H9 (cell line): ENCODE results near the gene INPP5E. TPM values are rescaled to one million over a fixed set of nuclear protein-coding genes. Genes with fewer than 3 reads are reported as not detected.

Experiments
- DNase-seq: peaks from one replicate; pipeline ENCODE4 v3.0.0-alpha.2; 2017
- H2AFZ ChIP-seq: one replicate; pipeline ENCODE4 v1.6.1; 2013; ENCODE audit warnings: mild to moderate bottlenecking, low read length, control low read depth, moderate library complexity
- H2AK5ac ChIP-seq: 2 replicates; pipeline ENCODE4 v1.6.1; 2013; ENCODE audit warnings: low read length, control low read depth, mixed read lengths; ENCODE audit not compliant: insufficient read length
- H2BK120ac ChIP-seq: one replicate; pipeline ENCODE4 v1.6.1; 2013; ENCODE audit warnings: low read depth, mild to moderate bottlenecking, low read length, control low read depth, inconsistent platforms; ENCODE audit not compliant: poor library complexity, severe bottlenecking
- H2BK12ac ChIP-seq: 2 replicates; pipeline ENCODE4 v1.6.1; 2013; ENCODE audit warnings: low read length, control low read depth, mixed read lengths, low read depth; ENCODE audit not compliant: insufficient read length
- H2BK15ac ChIP-seq: 2 replicates; pipeline ENCODE4 v1.6.1; 2013; ENCODE audit warnings: low read depth, low read length, control low read depth
- H2BK20ac ChIP-seq: one replicate; pipeline ENCODE4 v1.6.1; 2013; ENCODE audit warnings: low read depth, mild to moderate bottlenecking, low read length, control low read depth, inconsistent platforms; ENCODE audit not compliant: poor library complexity, severe bottlenecking
- H2BK5ac ChIP-seq: 2 replicates; pipeline ENCODE4 v1.6.1; 2013; ENCODE audit warnings: low read length, control low read depth, mixed read lengths; ENCODE audit not compliant: insufficient read length
- H3K14ac ChIP-seq: 2 replicates; pipeline ENCODE4 v1.6.1; 2013; ENCODE audit warnings: low read length, control low read depth; ENCODE audit not compliant: insufficient read depth
- H3K18ac ChIP-seq: 2 replicates; pipeline ENCODE4 v1.6.1; 2013; ENCODE audit warnings: low read depth, mild to moderate bottlenecking, mixed read lengths, low read length, control low read depth; ENCODE audit not compliant: insufficient read length
- H3K23ac ChIP-seq: 2 replicates; pipeline ENCODE4 v1.6.1; 2013; ENCODE audit warnings: low read length, control low read depth, mixed read lengths, low read depth; ENCODE audit not compliant: insufficient read length
- H3K23me2 ChIP-seq: 2 replicates; pipeline ENCODE4 v1.6.1; 2013; ENCODE audit warnings: low read depth, mild to moderate bottlenecking, mixed read lengths, low read length, control low read depth; ENCODE audit not compliant: insufficient read length, poor library complexity, severe bottlenecking
- H3K27ac ChIP-seq: 2 replicates; pipeline ENCODE4 v1.5.1; 2013; ENCODE audit warnings: low read length, control low read depth, mixed read lengths, low read depth; ENCODE audit not compliant: insufficient read length
- H3K27me3 ChIP-seq: 2 replicates; pipeline ENCODE4 v1.6.1; 2013; ENCODE audit warnings: low read length, control low read depth, inconsistent platforms; ENCODE audit not compliant: insufficient read depth
- H3K4ac ChIP-seq: 2 replicates; pipeline ENCODE4 v1.6.1; 2013; ENCODE audit warnings: low read depth, mild to moderate bottlenecking, control low read depth, inconsistent platforms, low read length, moderate library complexity
- H3K4me1 ChIP-seq: 2 replicates; pipeline ENCODE4 v1.6.1; 2013; ENCODE audit warnings: low read length, control low read depth, inconsistent platforms; ENCODE audit not compliant: insufficient read depth
- H3K4me2 ChIP-seq: 2 replicates; pipeline ENCODE4 v1.6.1; 2013; ENCODE audit warnings: low read length, control low read depth, mixed read lengths; ENCODE audit not compliant: insufficient read length, insufficient read depth
- H3K56ac ChIP-seq: 2 replicates; pipeline ENCODE4 v1.6.1; 2013; ENCODE audit warnings: low read depth, mild to moderate bottlenecking, mixed read lengths, low read length, control low read depth; ENCODE audit not compliant: insufficient read length
- H3K79me1 ChIP-seq: 2 replicates; pipeline ENCODE4 v1.6.1; 2013; ENCODE audit warnings: low read depth, mild to moderate bottlenecking, moderate library complexity, low read length, control low read depth, inconsistent platforms; ENCODE audit not compliant: insufficient read depth, poor library complexity, severe bottlenecking
- H3K79me2 ChIP-seq: 2 replicates; pipeline ENCODE4 v1.6.1; 2013; ENCODE audit warnings: low read length, control low read depth, inconsistent platforms; ENCODE audit not compliant: insufficient read depth
- H3K9ac ChIP-seq: 2 replicates; pipeline ENCODE4 v1.6.1; 2013; ENCODE audit warnings: low read length, control low read depth, mixed read lengths; ENCODE audit not compliant: insufficient read length; ENCODE audit errors: extremely low read depth
- H3K9me3 ChIP-seq: one replicate; pipeline ENCODE4 v1.6.1; 2013; ENCODE audit warnings: low read depth, low read length, inconsistent platforms; ENCODE audit not compliant: control insufficient read depth
- H3T11ph ChIP-seq: one replicate; pipeline ENCODE4 v1.6.1; 2013; ENCODE audit warnings: mild to moderate bottlenecking, low read length, control low read depth, inconsistent platforms
- H4K20me1 ChIP-seq: one replicate; pipeline ENCODE4 v1.6.1; 2013; ENCODE audit not compliant: control insufficient read depth, insufficient read length, insufficient read depth
- H4K5ac ChIP-seq: 2 replicates; pipeline ENCODE4 v1.6.1; 2013; ENCODE audit warnings: low read depth, mild to moderate bottlenecking, mixed read lengths, low read length, control low read depth; ENCODE audit not compliant: insufficient read length
- H4K8ac ChIP-seq: replicated peaks from 2 replicates; pipeline ENCODE4 v1.6.1; 2013; ENCODE audit warnings: low read length, control low read depth, mixed read lengths, low read depth; ENCODE audit not compliant: insufficient read length
- H4K91ac ChIP-seq: 2 replicates; pipeline ENCODE4 v1.6.1; 2013; ENCODE audit warnings: low read depth, mild to moderate bottlenecking, moderate library complexity, mixed read lengths, low read length, control low read depth; ENCODE audit not compliant: insufficient read length
- H3K27ac Mint-ChIP-seq, 3 experiments: 2 replicates in 2 of 3; 3 replicates in 1 of 3; pipeline ENCODE4 v1.8.0; 2020 to 2021; ENCODE audit warnings: mixed read lengths in 3 of 3, mild to moderate bottlenecking in 1 of 3, moderate library complexity in 1 of 3
- H3K27me3 Mint-ChIP-seq: 2 replicates; pipeline ENCODE4 v1.8.0; 2021; ENCODE audit warnings: low read depth, mild to moderate bottlenecking, moderate library complexity, mixed read lengths
- H3K36me3 Mint-ChIP-seq, 3 experiments: 2 replicates in 2 of 3; 3 replicates in 1 of 3; pipeline ENCODE4 v1.8.0; 2020 to 2021; ENCODE audit warnings: low read depth in 3 of 3, mixed read lengths in 3 of 3; ENCODE audit not compliant: insufficient read depth in 1 of 3
- H3K4me1 Mint-ChIP-seq, 2 experiments: 2 replicates each; pipeline ENCODE4 v1.8.0; 2020; ENCODE audit warnings: mixed read lengths in 2 of 2
- H3K4me3 Mint-ChIP-seq, 2 experiments: 2 replicates in 1 of 2; 3 replicates in 1 of 2; pipeline ENCODE4 v1.8.0; 2020 to 2021; ENCODE audit warnings: mild to moderate bottlenecking in 2 of 2, mixed read lengths in 2 of 2, moderate library complexity in 1 of 2
- H3K9me3 Mint-ChIP-seq, 2 experiments: 2 replicates in 1 of 2; 3 replicates in 1 of 2; pipeline ENCODE4 v1.8.0; 2020; ENCODE audit warnings: mild to moderate bottlenecking in 2 of 2, mixed read lengths in 2 of 2, moderate library complexity in 1 of 2
- CTCF ChIP-seq: fragments of 200-600 bp; sonication (generic); conservative IDR thresholded peaks from 3 replicates; pipeline ENCODE4 v1.8.0; 2021; ENCODE audit warnings: antibody characterized with exemption, mild to moderate bottlenecking
- WGBS: extraction: QIAGEN DNeasy Blood & Tissue Kit; methylation state at CpG from one replicate; pipeline ENCODE4 v1.1.7; 2013; ENCODE audit warnings: missing lambda C conversion rate, low lambda C conversion rate, mixed read lengths; ENCODE audit not compliant: insufficient read length; ENCODE audit errors: extremely low coverage; 5-methylcytosine and 5-hydroxymethylcytosine counted together
- total RNA-seq: library from RNA; stranded (reverse); gene quantifications from 2 replicates; pipeline ENCODE4 v1.2.1, GENCODE V29; 2021

Gene INPP5E
- total RNA-seq, 1 experiment from 2014 or later: 21.0 TPM

DNA sequence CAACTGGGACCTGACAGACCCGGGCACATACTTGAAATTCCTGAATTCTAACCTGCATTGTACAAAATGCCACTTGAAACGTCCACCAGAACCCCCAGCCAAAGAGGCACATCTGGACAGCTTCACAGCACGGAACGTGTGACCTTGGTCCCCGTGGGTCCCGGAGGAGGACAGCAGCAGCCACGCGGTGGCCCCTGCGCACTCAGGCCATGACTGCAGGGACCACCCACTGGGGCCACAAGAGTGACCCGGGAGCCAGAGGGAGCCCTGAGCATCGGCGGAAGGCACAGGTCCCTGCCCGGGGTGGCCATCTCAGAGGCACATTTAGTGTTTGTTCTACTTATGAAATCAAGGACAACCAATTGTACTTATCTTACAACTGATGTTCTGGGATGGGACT, 37.6 kb downstream of the INPP5E start:
- no peak overlapping the region for H3K14ac ChIP-seq
- no peak overlapping the region for H2BK12ac ChIP-seq
- H4K20me1 ChIP-seq: no peaks in the 10 kb centered on the region
- no CpG with 5 or more reads among the region's 13 CpGs for WGBS
- no peak overlapping the region for H3K27ac Mint-ChIP-seq
- H3K36me3 Mint-ChIP-seq: peaks cover 21 to 68% (median 56%) of the 10 kb centered on the region in 3 experiments
- no peak overlapping the region for H4K8ac ChIP-seq
- peaks cover 14% of the 10 kb centered on the region; the same call in 1 of the 2 replicates for H3K79me2 ChIP-seq
- H3K23ac ChIP-seq: no peak overlapping the region
- H3K27me3 Mint-ChIP-seq: no peaks in the 10 kb centered on the region
- H3K4me1 ChIP-seq: no peaks in the 10 kb centered on the region
- no peak overlapping the region for H3K4ac ChIP-seq
- H3K79me1 ChIP-seq: peaks cover 10% of the 10 kb centered on the region
- H3K4me3 Mint-ChIP-seq: no peak overlapping the region
- peaks cover 6% of the 10 kb centered on the region for H3K23me2 ChIP-seq
- H2BK15ac ChIP-seq: no peak overlapping the region
- H3T11ph ChIP-seq: no peak overlapping the region
- no peak overlapping the region for H2AK5ac ChIP-seq
- no peak overlapping the region for H2BK20ac ChIP-seq
- no peak for DNase-seq
- H3K4me2 ChIP-seq: no peak overlapping the region
- H4K91ac ChIP-seq: no peak overlapping the region
- H3K9ac ChIP-seq: no peak overlapping the region
- no peak overlapping the region for H2AFZ ChIP-seq
- H2BK120ac ChIP-seq: no peak overlapping the region
- no peak overlapping the region for H3K27ac ChIP-seq
- no peak overlapping the region for H2BK5ac ChIP-seq
- no peaks in the 10 kb centered on the region for H3K9me3 ChIP-seq
- peaks cover 11 to 12% of the 10 kb centered on the region in 2 experiments for H3K4me1 Mint-ChIP-seq
- TF ChIP-seq CTCF: no peak
- H4K5ac ChIP-seq: no peak overlapping the region
- H3K56ac ChIP-seq: no peak overlapping the region
- no peaks in the 10 kb centered on the region for H3K9me3 Mint-ChIP-seq
- no peak overlapping the region for H3K18ac ChIP-seq
- H3K27me3 ChIP-seq: no peaks in the 10 kb centered on the region
